ENCODE results near the gene FBLN1.

- TF ChIP-seq CTCF (IDR thresholded peaks at IDR 0.05) (no peak), POLR2A (IDR thresholded peaks at IDR 0.05) (no peak)
Observed at GRCh38 chr22:45547731-45548130, 45.0 kb downstream of the FBLN1 start.
